ENCODE measurements around the gene BCL11A. TPM values are rescaled to one million over a fixed set of nuclear protein-coding genes. Genes with fewer than 3 reads are reported as not detected.

Gene BCL11A
- polyA plus RNA-seq, 1 donor (not counting 4 experiments of a cell fraction or from before 2014, with no cell fraction given) = 5.0 TPM

GRCh38 chr2:60544062-60544461 lies 9.4 kb downstream of the BCL11A start:
- Histone ChIP-seq H3K9me3 (ENCODE audit: control insufficient read depth, low read depth, low read length) (no peaks in the 10 kb centered on the region), H3K27me3 (ENCODE audit: control insufficient read depth, extremely low read depth, insufficient read depth, low read length) (no peaks in the 10 kb centered on the region), H3K79me2 (ENCODE audit: control insufficient read depth, insufficient read depth, low read length) (peaks cover 57% of the 10 kb centered on the region), H3K36me3 (ENCODE audit: control insufficient read depth in 2 of 2, extremely low read depth in 1 of 2, insufficient read depth in 2 of 2, low read length in 2 of 2) (peaks cover 0 to 3% of the 10 kb centered on the region in 2 experiments), H3K9me1 (ENCODE audit: control insufficient read depth, extremely low read depth, insufficient read depth, low read length) (no peaks in the 10 kb centered on the region), H4K20me1 (ENCODE audit: control insufficient read depth, extremely low read depth, insufficient read depth, low read length) (no peaks in the 10 kb centered on the region), H3K4me3 (ENCODE audit: control insufficient read depth in 2 of 3, extremely low read depth in 1 of 3, insufficient read depth in 2 of 3, low read depth in 1 of 3, low read length in 3 of 3) (peak overlapping the region in 2 of 3 experiments; percentile 48 to 58), H3K4me1 (ENCODE audit: control insufficient read depth, extremely low read depth, insufficient read depth, low read length) (peaks cover 71% of the 10 kb centered on the region), H3K27ac (ENCODE audit: control insufficient read depth, insufficient read depth, low read length) (peak overlapping the region; percentile 78), H3K4me2 (ENCODE audit: control insufficient read depth, extremely low read depth, insufficient read depth, low read depth, low read length) (peak overlapping the region; percentile 94), H2AFZ (ENCODE audit: control insufficient read depth, low read length) (peak overlapping the region; percentile 43), H3K9ac (ENCODE audit: control insufficient read depth, extremely low read depth, insufficient read depth, low read length) (peak overlapping the region; percentile 63)
- FAIRE-seq = peak; percentile 97
- TF ChIP-seq EZH2 (IDR thresholded peaks at IDR 0.05; ENCODE audit: low read length) (no peak), CTCF (optimal IDR thresholded peaks at IDR 0.05 in 1 of 3, IDR thresholded peaks at IDR 0.05 in 1 of 3, conservative IDR thresholded peaks at IDR 0.05 in 1 of 3; ENCODE audit: extremely low read depth in 1 of 3, insufficient read depth in 2 of 3, low read length in 3 of 3) (no peak)
- dilution Hi-C loops (cut with MboI; ENCODE audit: extremely low pct_ligation_motif_present, low sequenced_read_pairs) = no loop called here
- no peak for DNase-seq (ENCODE audit: low read depth, low spot score)

- H2AFZ ChIP-seq (ENCODE audit: control insufficient read depth, low read length) = no peak overlapping the region
- H3K4me1 ChIP-seq (ENCODE audit: control insufficient read depth, extremely low read depth, insufficient read depth, low read length) = peaks cover 78% of the 10 kb centered on the region
- H3K9ac ChIP-seq (ENCODE audit: control insufficient read depth, extremely low read depth, insufficient read depth, low read length) = no peak overlapping the region
- H3K27me3 ChIP-seq (ENCODE audit: control insufficient read depth, extremely low read depth, insufficient read depth, low read length) = no peaks in the 10 kb centered on the region
- H3K4me2 ChIP-seq (ENCODE audit: control insufficient read depth, extremely low read depth, insufficient read depth, low read depth, low read length) = peak overlapping the region; percentile 3
- no peaks in the 10 kb centered on the region for H3K9me3 ChIP-seq (ENCODE audit: control insufficient read depth, low read depth, low read length)
- DNase-seq (ENCODE audit: low read depth, low spot score) (no peak), FAIRE-seq (no peak)
- no peak overlapping the region for H3K27ac ChIP-seq (ENCODE audit: control insufficient read depth, insufficient read depth, low read length)
- H3K9me1 ChIP-seq (ENCODE audit: control insufficient read depth, extremely low read depth, insufficient read depth, low read length) = no peaks in the 10 kb centered on the region
- dilution Hi-C loops (cut with MboI; ENCODE audit: extremely low pct_ligation_motif_present, low sequenced_read_pairs) = no loop called here
- no peaks in the 10 kb centered on the region for H4K20me1 ChIP-seq (ENCODE audit: control insufficient read depth, extremely low read depth, insufficient read depth, low read length)
- H3K4me3 ChIP-seq (ENCODE audit: control insufficient read depth in 2 of 3, extremely low read depth in 1 of 3, insufficient read depth in 2 of 3, low read depth in 1 of 3, low read length in 3 of 3) = no peak overlapping the region
- peaks cover 31% of the 10 kb centered on the region for H3K79me2 ChIP-seq (ENCODE audit: control insufficient read depth, insufficient read depth, low read length)
- TF ChIP-seq EZH2 (IDR thresholded peaks at IDR 0.05; ENCODE audit: low read length) (no peak), CTCF (optimal IDR thresholded peaks at IDR 0.05 in 1 of 3, IDR thresholded peaks at IDR 0.05 in 1 of 3, conservative IDR thresholded peaks at IDR 0.05 in 1 of 3; ENCODE audit: extremely low read depth in 1 of 3, insufficient read depth in 2 of 3, low read length in 3 of 3) (no peak)
- H3K36me3 ChIP-seq (ENCODE audit: control insufficient read depth in 2 of 2, extremely low read depth in 1 of 2, insufficient read depth in 2 of 2, low read length in 2 of 2) = peaks cover 0 to 3% of the 10 kb centered on the region in 2 experiments
Measured at GRCh38 chr2:60541056-60541651, 12.3 kb downstream of the BCL11A start.

Measured in keratinocyte (primary cell).